Naive thymus-derived CD8-positive, alpha-beta T cell (primary cell): ENCODE results near the gene FAM107A. TPM values are rescaled to one million over a fixed set of nuclear protein-coding genes. Genes with fewer than 3 reads are reported as not detected.

Experiments
- ATAC-seq, 2 donors: fragments of 150-1000 bp; cut with Tn5 transposase in 1 of 2; sonication (Bioruptor Pico), chemical (Tn5 transposase) in 1 of 2; 1 replicate in 1 of 2; 2 replicates in 1 of 2; pipeline ENCODE4 v1.10.0; 2021; ENCODE audit warnings: mild to moderate bottlenecking in 2 of 2, moderate library complexity in 2 of 2
- POLR2A ChIA-PET: fragments of 350-600 bp; sonication (Branson Sonifier 250); formaldehyde crosslinking; loops from one replicate; lab custom pipeline; 2021; ENCODE audit warnings: antibody characterized with exemption; lab: Charles Lee
- DNase-seq, 10 donors: peaks; one replicate each; pipeline versions ENCODE4 v3.0.0 to v3.0.0-alpha.2; 2020 to 2022
- H3K27ac Mint-ChIP-seq, 10 donors: one replicate each; pipeline ENCODE4 v1.8.0; 2020 to 2022; ENCODE audit warnings: mild to moderate bottlenecking in 10 of 10, mixed read lengths in 10 of 10, moderate library complexity in 4 of 10, inconsistent platforms in 1 of 10
- H3K27me3 Mint-ChIP-seq, 5 donors: one replicate each; pipeline ENCODE4 v1.8.0; 2021 to 2022; ENCODE audit warnings: mixed read lengths in 5 of 5
- H3K36me3 Mint-ChIP-seq, 3 donors: one replicate each; pipeline ENCODE4 v1.8.0; 2020 to 2022; ENCODE audit warnings: mixed read lengths in 3 of 3, mild to moderate bottlenecking in 2 of 3, inconsistent platforms in 1 of 3
- H3K4me1 Mint-ChIP-seq, 4 donors: one replicate each; pipeline ENCODE4 v1.8.0; 2021 to 2022; ENCODE audit warnings: mixed read lengths in 4 of 4
- H3K4me3 Mint-ChIP-seq, 10 donors: one replicate each; pipeline ENCODE4 v1.8.0; 2020 to 2022; ENCODE audit warnings: mild to moderate bottlenecking in 10 of 10, mixed read lengths in 10 of 10, moderate library complexity in 6 of 10, inconsistent platforms in 1 of 10
- H3K9me3 Mint-ChIP-seq, 9 donors: one replicate each; pipeline ENCODE4 v1.8.0; 2020 to 2022; ENCODE audit warnings: mixed read lengths in 9 of 9, mild to moderate bottlenecking in 3 of 9, inconsistent platforms in 1 of 9, moderate library complexity in 1 of 9
- polyA plus RNA-seq, 3 donors: library from polyadenylated mRNA; unstranded; fragments of 300-500 nt; fragmentation: Illumina TruSeq; gene quantifications; one replicate each; pipeline ENCODE4 v1.2.3, GENCODE V29; 2021
- total RNA-seq, 8 experiments: library from RNA in 2 of 8; stranded (reverse) in 2 of 8; gene quantifications; one replicate each; pipeline ENCODE4 v1.2.3 and lab custom pipeline; 2021 to 2026

Gene FAM107A, protein sequence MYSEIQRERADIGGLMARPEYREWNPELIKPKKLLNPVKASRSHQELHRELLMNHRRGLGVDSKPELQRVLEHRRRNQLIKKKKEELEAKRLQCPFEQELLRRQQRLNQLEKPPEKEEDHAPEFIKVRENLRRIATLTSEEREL
- not detected for total RNA-seq
- not detected for polyA plus RNA-seq
- total RNA-seq (lab: John Stamatoyannopoulos, UW): 0 to 0.06 (median 0) reads per million in 6 experiments

DNA sequence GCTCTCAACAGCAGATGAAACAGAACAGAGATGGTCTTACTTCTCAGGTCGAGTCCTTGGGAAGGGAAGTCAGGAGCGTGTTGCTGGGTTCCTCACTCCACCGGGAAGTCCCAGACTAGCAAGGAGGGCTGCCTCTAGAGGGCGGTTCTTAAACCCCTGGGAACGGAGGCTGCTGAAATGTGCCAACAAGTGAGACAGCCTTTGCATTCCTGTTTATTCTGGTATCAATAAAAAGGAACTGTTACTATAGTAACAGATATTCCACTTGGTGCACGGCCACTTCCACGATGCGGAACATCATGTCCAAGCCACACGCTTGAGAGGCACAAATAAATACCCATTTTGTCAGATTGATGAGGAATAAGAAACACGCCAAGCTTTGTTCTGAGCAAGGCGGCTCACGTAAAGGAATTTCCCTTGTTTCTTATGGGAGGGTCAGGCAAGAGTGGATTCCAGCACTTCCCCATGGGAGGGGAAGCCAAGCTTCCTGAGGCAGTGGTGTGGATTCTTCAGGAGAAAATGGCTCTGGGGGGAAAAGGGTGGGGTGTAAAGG is at the start of gene FAM107A:
TSS of gene FAM107A (minus strand) at position 123 of the 553 bp plus-strand sequence. CDS start 7,531 bp downstream, outside the sequence.
- Mint-ChIP-seq H3K4me3 (no peak within 1 kb of the TSS), H3K4me1 (peaks cover 0 to 4% (median 0%) of the 10 kb centered on the region in 4 donors), H3K27ac (peak within 1 kb of the TSS in 2 of 10 donors; percentile 7 to 65), H3K9me3 (no peaks in the 10 kb centered on the region), H3K36me3 (no peaks in the 10 kb centered on the region), H3K27me3 (peaks cover 0 to 7% (median 6%) of the 10 kb centered on the region in 5 donors)
- POLR2A ChIA-PET: no interaction called here
- DNase-seq: no peak
- no peak for ATAC-seq

DNA sequence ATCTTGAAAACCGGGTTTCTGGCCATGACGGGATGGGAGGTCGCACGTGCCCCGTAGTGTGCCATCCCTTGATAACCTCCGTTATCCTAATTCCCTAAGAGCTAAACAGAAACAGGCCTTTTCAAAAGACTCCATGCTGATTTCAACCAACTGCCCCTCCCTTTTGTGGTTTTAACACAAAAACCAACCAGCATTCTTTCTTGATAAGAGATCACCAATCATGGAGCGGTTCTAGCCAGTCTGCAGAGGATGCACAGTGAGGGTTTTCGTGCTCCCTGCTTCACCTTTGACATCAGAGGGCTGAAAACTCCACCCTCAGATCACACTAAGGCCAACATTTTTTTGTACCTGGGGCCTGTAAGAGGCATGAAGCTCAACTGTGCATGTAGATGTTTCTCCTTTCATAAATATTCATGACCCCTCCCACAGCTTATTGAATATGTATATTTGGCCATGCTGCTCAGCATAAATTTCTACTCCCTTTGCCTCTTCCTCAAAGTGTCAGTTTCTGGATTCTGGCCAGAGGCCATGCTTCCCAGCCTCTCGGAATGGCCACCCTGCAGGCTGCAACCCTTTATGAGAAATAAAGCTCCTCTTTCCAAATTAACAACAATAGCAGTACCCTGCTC is 48.1 kb upstream of the FAM107A start:
- POLR2A ChIA-PET: no interaction called here
- ATAC-seq (no peak), DNase-seq (peak in 1 of 10 donors; percentile 34)
- Mint-ChIP-seq H3K4me3 (no peak overlapping the region), H3K27ac (peak overlapping the region in 1 of 10 donors; percentile 41), H3K9me3 (no peaks in the 10 kb centered on the region), H3K36me3 (no peaks in the 10 kb centered on the region), H3K27me3 (peaks cover 0 to 4% (median 0%) of the 10 kb centered on the region in 5 donors), H3K4me1 (no peaks in the 10 kb centered on the region)

DNA sequence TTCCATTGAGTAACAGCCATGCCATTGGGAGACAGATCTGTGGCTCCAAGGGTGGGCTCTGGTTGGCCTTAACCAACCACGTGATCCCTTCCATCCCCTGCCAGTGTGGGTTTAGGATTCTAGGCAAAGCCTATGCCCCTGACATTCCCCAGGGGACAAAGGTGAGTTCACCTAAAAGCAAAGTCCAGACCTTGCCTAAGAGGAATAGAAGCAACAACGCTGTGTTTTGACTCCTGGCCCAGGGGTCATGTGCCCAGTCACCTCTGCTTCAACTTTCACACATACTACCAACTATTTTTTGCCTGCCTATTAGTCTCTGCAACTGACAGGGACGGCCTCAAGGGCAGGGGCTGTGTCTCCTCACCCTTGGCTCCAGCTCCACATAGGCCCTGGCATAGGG is 47.4 kb upstream of the FAM107A start:
- no peak overlapping the region for H3K27ac Mint-ChIP-seq
- H3K9me3 Mint-ChIP-seq: no peaks in the 10 kb centered on the region

DNA sequence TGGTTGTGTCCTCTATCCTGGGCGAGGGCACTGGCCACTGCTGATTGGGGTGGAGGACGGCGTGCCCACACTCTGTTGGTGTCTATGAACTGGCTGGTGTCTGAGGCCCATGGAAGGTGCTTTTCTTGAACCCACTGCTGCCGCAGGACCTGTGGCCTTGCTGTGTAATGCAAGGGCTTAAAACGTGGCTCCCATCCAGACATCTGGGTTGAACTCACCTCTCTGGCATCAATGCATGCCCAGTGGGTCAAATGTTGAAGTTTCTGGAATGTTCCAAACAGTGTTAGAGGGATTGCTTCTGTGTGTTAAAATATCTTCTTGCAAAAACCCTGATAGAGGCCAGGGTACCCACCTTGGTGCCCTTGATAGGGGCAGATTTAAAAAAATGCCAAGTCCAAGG is 46.8 kb upstream of the FAM107A start:
- Mint-ChIP-seq H3K36me3 (no peaks in the 10 kb centered on the region), H3K4me3 (no peak overlapping the region), H3K4me1 (no peaks in the 10 kb centered on the region), H3K27me3 (peaks cover 0 to 2% (median 0%) of the 10 kb centered on the region in 5 donors), H3K9me3 (no peaks in the 10 kb centered on the region), H3K27ac (no peak overlapping the region)
- POLR2A ChIA-PET: no interaction called here
- ATAC-seq (no peak), DNase-seq (peak in 1 of 10 donors; percentile 24)

More for the DNA sequence above, 47.4 kb upstream of the FAM107A start:
- Mint-ChIP-seq H3K4me3 (no peak overlapping the region), H3K27me3 (peaks cover 0 to 2% (median 0%) of the 10 kb centered on the region in 5 donors), H3K36me3 (no peaks in the 10 kb centered on the region), H3K4me1 (no peaks in the 10 kb centered on the region)
- DNase-seq (no peak), ATAC-seq (no peak)
- POLR2A ChIA-PET: no interaction called here

DNA sequence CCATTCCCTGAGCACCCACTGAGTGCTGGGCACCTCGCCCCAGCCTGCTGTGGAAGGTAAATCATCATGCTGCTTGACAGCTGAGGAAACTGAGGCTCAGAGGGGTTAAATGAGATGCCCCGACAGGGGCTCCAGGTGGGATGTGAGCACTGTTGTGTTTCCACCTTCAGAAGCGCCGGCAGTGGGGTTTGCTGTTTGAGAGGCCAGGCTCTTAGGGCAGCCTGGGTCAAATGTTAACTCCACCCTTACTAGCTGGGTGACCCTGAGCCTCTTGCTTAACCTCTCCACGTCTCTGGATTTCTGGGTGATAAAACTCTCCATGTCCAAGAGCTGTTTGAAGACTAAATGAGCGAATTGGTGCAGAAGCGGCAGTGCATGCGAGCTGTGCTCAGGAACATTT is 46.3 kb upstream of the FAM107A start:
- H3K27me3 Mint-ChIP-seq: peaks cover 0 to 2% (median 0%) of the 10 kb centered on the region in 5 donors

DNA sequence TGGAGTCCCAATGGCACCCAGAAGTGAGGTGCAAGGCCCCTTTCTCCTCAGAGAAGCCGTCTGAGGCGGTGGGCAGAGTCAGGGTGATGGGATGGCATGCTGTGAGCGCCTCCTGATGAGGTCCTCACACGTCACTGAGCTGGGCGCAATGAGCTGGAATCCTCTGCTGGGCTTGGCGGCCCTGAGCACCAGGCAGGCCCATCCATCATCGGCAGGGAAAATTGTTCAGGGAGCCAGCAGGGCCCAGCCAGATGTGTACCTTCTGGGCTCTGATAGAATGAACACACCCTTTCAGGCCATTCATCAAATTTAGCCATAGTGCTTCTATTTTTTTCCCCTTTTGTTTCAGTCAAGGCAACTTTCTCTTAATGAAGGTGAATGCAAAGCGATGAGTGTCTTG is 45.7 kb upstream of the FAM107A start:
- H3K27ac Mint-ChIP-seq: no peak overlapping the region
- DNase-seq (no peak), ATAC-seq (no peak)
- H3K27me3 Mint-ChIP-seq: peaks cover 0 to 2% (median 0%) of the 10 kb centered on the region in 5 donors
- H3K36me3 Mint-ChIP-seq: no peaks in the 10 kb centered on the region
- no peak overlapping the region for H3K4me3 Mint-ChIP-seq
- H3K9me3 Mint-ChIP-seq: no peaks in the 10 kb centered on the region
- POLR2A ChIA-PET: no interaction called here
- no peaks in the 10 kb centered on the region for H3K4me1 Mint-ChIP-seq

More for the DNA sequence above, 46.3 kb upstream of the FAM107A start:
- H3K27ac Mint-ChIP-seq: no peak overlapping the region
- no peaks in the 10 kb centered on the region for H3K9me3 Mint-ChIP-seq
- ATAC-seq (no peak), DNase-seq (no peak)
- no peak overlapping the region for H3K4me3 Mint-ChIP-seq
- POLR2A ChIA-PET: no interaction called here
- H3K36me3 Mint-ChIP-seq: no peaks in the 10 kb centered on the region
- H3K4me1 Mint-ChIP-seq: no peaks in the 10 kb centered on the region

DNA sequence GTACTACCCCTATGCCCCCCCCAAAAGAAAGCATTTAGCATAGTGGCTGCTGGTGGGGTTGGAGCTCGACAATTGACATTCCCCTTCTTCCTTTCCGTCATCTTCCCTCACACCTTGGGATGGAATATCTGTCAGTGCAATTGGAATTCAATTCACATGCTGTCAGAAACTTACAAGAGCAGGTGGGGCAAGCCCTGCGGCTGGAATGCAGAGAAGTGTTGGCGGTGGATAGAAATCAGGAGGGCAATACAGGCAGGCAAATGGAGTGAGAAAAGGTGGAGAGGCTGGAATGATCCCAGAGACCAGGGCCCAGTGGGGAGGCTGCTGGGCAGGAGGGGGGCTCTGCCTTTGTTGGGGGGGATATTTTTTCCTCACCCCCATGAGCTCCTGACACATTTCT is 45.2 kb upstream of the FAM107A start:
- no peaks in the 10 kb centered on the region for H3K36me3 Mint-ChIP-seq
- ATAC-seq (no peak), DNase-seq (no peak)
- H3K27me3 Mint-ChIP-seq: peaks cover 0 to 2% (median 0%) of the 10 kb centered on the region in 5 donors
- no peak overlapping the region for H3K27ac Mint-ChIP-seq
- no peaks in the 10 kb centered on the region for H3K9me3 Mint-ChIP-seq
- H3K4me3 Mint-ChIP-seq: no peak overlapping the region
- H3K4me1 Mint-ChIP-seq: no peaks in the 10 kb centered on the region
- POLR2A ChIA-PET: no interaction called here

DNA sequence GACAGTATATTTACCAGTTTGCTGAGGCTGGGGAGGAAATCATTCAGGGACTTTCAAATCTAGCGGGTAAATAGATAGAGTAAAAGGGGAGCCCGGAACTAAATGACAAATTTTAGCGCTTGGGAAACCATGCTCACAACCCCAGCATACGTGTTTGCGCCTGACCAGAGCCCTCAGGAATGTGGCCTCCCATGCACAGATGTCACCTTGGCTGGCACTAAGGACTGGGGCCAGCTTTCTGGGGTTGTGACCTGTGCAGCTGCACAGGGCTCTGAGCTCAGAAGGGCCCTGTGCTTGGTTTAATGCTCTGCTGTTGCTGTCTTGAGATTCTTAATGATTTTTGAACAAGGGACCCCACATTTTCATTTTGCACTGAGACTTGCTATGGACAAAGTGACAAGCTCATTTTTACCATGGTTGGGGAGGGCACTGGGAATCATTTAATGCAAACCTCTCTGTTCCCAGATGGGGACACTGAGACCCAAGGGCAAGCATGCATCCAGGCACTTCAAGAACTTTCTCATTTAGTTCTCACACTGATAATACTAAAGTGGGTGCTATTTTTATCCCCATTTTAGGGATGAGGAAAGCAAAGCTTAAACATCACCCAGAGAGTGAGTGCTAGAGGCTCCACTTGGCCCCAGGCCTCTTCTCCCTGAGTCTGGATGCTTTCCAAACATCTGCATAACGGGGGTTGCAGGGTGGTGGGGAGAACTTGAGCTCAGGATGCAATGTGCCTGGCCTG is 44.1 kb upstream of the FAM107A start:
- H3K27me3 Mint-ChIP-seq: peaks cover 0 to 2% (median 0%) of the 10 kb centered on the region in 5 donors
- no peak for ATAC-seq
- no peaks in the 10 kb centered on the region for H3K36me3 Mint-ChIP-seq
- H3K4me1 Mint-ChIP-seq: no peaks in the 10 kb centered on the region
- H3K9me3 Mint-ChIP-seq: no peaks in the 10 kb centered on the region
- H3K27ac Mint-ChIP-seq: no peak overlapping the region
- no peak overlapping the region for H3K4me3 Mint-ChIP-seq
- POLR2A ChIA-PET: interaction anchor here (0.6 kb wide), 1 partner anchor 452 kb away, joined by 3 read pairs; no protein-coding TSS in a partner anchor
- no peak for DNase-seq

DNA sequence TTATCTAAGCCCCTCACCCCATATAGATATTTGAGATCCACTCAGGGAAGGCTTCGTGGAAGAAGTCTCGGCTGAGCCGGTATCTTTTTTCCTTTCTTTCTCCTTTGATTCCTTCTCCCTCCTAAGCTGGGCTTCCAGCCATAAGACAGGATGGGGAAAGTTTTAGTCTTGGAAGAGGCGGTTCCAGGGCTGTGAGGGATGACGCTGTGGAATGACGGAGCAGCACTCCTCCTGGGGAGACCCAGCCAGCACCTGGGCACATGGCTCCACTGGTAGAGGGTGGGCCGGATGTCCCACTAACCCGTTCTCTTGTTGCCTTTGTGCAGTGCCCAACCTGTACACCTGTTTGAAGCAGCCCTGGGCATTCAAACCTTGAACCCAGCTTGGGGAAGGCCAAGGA is 43.2 kb upstream of the FAM107A start:
- POLR2A ChIA-PET: no interaction called here
- Mint-ChIP-seq H3K9me3 (no peaks in the 10 kb centered on the region), H3K36me3 (no peaks in the 10 kb centered on the region), H3K4me1 (no peaks in the 10 kb centered on the region), H3K27ac (no peak overlapping the region), H3K4me3 (no peak overlapping the region), H3K27me3 (peaks cover 0 to 2% (median 0%) of the 10 kb centered on the region in 5 donors)
- DNase-seq (no peak), ATAC-seq (no peak)

DNA sequence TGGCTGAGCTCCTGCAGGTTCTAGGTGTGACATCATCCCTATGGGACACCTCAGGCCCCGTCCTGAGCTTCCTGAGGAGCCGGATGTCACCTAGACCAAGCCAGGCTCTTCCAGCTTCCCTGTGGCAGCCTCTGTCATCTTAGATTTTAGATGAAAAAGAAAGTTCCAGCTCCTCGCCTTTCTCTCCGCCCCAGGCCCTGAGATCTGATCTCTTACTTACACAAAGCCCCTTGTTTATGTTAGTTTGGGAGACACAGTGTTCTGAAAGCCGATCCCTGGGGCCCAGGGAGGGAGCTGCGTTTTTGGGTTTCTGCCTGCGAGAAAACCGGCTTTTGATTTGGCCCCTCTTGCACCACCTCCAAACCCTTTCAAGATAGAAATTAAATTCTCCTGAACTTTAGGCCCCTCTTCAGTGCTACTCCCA is 40.2 kb upstream of the FAM107A start:
- POLR2A ChIA-PET: no interaction called here
- H3K9me3 Mint-ChIP-seq: no peaks in the 10 kb centered on the region
- H3K36me3 Mint-ChIP-seq: no peaks in the 10 kb centered on the region
- H3K27me3 Mint-ChIP-seq: no peaks in the 10 kb centered on the region
- no peak overlapping the region for H3K4me3 Mint-ChIP-seq
- ATAC-seq: no peak
- H3K27ac Mint-ChIP-seq: no peak overlapping the region
- H3K4me1 Mint-ChIP-seq: no peaks in the 10 kb centered on the region
- no peak for DNase-seq

DNA sequence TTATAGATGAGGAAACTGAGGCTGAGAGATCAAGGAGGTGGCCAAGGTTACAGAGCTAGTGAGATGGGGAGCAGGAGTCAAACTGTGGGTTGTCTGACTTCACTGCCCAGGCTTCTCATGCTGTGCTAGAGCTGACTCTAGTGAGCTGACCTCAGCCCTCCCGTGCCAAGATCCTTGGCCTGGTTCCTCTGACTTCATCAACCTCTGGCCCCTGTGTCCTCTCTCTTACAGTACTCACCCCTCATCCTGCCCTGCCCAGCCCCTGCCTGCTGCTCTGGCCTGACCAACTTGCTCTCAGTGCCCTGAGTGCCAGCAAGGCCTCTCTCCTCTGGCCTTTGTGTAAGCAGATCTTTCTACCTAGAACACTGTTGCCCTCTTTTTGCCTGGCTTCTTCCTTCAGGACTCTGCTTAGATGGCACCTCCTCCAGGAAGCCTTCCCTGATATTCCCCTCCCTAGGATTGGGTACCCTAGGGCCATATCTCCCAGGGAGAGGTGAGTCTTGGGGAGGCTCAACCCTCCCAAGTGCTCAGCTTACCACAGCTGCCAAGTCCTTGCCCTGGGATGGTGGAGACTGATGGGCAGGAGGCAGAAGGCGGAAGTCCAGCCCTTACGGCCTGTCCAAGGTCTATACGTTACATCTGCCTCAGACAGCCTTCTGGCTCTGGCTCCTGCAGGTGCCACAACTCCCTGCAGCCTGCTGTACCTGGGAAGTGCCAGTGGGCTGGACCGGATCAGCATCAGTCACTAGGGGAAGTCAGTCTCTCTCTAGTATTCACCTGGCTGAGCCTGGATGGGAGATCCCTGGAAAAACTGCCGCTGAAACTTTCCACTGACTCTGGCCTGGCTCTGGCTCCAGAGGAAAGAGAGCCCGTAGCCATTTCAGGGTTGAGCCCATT is 36.3 kb upstream of the FAM107A start:
- DNase-seq (no peak), ATAC-seq (no peak)
- POLR2A ChIA-PET: no interaction called here
- H3K4me3 Mint-ChIP-seq: no peak overlapping the region
- H3K9me3 Mint-ChIP-seq: no peaks in the 10 kb centered on the region
- no peaks in the 10 kb centered on the region for H3K36me3 Mint-ChIP-seq
- H3K27ac Mint-ChIP-seq: no peak overlapping the region
- peaks cover 0 to 2% (median 0%) of the 10 kb centered on the region in 5 donors for H3K27me3 Mint-ChIP-seq
- H3K4me1 Mint-ChIP-seq: no peaks in the 10 kb centered on the region

DNA sequence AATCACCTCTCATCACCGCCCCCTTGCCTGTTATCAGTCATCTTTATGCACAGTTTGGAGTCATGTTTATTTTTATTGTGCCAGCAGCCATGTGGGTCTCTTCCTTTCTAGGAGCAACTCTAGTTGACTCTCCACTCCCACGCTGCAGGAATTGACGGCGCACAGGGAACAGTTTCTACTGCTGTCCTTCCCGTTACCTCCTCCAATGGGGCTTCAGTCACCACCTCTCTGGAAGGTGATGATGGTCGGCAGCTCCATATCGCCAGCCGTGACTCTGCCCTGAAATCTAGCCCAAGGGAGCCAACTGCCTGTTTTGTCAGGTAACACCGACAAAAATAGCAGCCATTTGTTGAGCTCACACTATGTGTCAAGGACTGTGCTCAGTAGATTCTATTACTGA is 35.6 kb upstream of the FAM107A start:
- no peak overlapping the region for H3K27ac Mint-ChIP-seq
- no peak for ATAC-seq

More for the DNA sequence above, 35.6 kb upstream of the FAM107A start:
- H3K36me3 Mint-ChIP-seq: no peaks in the 10 kb centered on the region
- POLR2A ChIA-PET: no interaction called here
- no peak overlapping the region for H3K4me3 Mint-ChIP-seq
- no peaks in the 10 kb centered on the region for H3K9me3 Mint-ChIP-seq
- H3K4me1 Mint-ChIP-seq: no peaks in the 10 kb centered on the region
- no peak for DNase-seq
- peaks cover 0 to 5% (median 2%) of the 10 kb centered on the region in 5 donors for H3K27me3 Mint-ChIP-seq
